Karpas-422 (cell line): ENCODE measurements around the gene SEC14L1. TPM values are rescaled to one million over a fixed set of nuclear protein-coding genes. Genes with fewer than 3 reads are reported as not detected.

ENCODE experiments used
- small RNA-seq: library from RNA; depleted of rRNA; stranded (forward); fragments of <200 nt; gene quantifications from one replicate; pipeline ENCODE3, GENCODE V24; 2014
- total RNA-seq: library from RNA; depleted of rRNA; stranded (reverse); fragments of >200 nt; shearing (Covaris generic); gene quantifications from 2 replicates; pipeline ENCODE4 v1.2.3, GENCODE V29; 2014; ENCODE audit warnings: low replicate concordance

The SEC14L1 gene
- total RNA-seq, 1 experiment from 2014 or later = 32.0 TPM

Small RNAs within 50 kb of the gene (small RNA-seq; reads per million reads assigned to genes)
- gene RNU4-47P = not detected
